Nephron progenitor cell (in vitro differentiated cells): ENCODE data around the gene CNN1.

ENCODE experiments used
- DNase-seq: peaks from one replicate; pipeline ENCODE4 v3.0.0; 2021
- H3K27ac Mint-ChIP-seq: 2 replicates; pipeline ENCODE4 v1.8.0; 2021; ENCODE audit warnings: mild to moderate bottlenecking, moderate library complexity, mixed read lengths
- H3K27me3 Mint-ChIP-seq: 2 replicates; pipeline ENCODE4 v1.8.0; 2021; ENCODE audit warnings: mild to moderate bottlenecking, low read depth, mixed read lengths; ENCODE audit not compliant: poor library complexity
- H3K36me3 Mint-ChIP-seq: 2 replicates; pipeline ENCODE4 v1.8.0; 2021; ENCODE audit warnings: low read depth, mixed read lengths
- H3K4me1 Mint-ChIP-seq: 2 replicates; pipeline ENCODE4 v1.8.0; 2021; ENCODE audit warnings: mixed read lengths
- H3K4me3 Mint-ChIP-seq: 2 replicates; pipeline ENCODE4 v1.8.0; 2021; ENCODE audit warnings: mild to moderate bottlenecking, moderate library complexity, mixed read lengths
- H3K9me3 Mint-ChIP-seq: 2 replicates; pipeline ENCODE4 v1.8.0; 2021; ENCODE audit warnings: mild to moderate bottlenecking, moderate library complexity, mixed read lengths
- TF ChIP-seq, protein P1 (sequence below): fragments of 200-600 bp; sonication (generic); IDR thresholded peaks from 2 replicates; pipeline ENCODE4 v1.5.0; 2021; ENCODE audit warnings: antibody characterized with exemption

CNN1 gene

DNA sequence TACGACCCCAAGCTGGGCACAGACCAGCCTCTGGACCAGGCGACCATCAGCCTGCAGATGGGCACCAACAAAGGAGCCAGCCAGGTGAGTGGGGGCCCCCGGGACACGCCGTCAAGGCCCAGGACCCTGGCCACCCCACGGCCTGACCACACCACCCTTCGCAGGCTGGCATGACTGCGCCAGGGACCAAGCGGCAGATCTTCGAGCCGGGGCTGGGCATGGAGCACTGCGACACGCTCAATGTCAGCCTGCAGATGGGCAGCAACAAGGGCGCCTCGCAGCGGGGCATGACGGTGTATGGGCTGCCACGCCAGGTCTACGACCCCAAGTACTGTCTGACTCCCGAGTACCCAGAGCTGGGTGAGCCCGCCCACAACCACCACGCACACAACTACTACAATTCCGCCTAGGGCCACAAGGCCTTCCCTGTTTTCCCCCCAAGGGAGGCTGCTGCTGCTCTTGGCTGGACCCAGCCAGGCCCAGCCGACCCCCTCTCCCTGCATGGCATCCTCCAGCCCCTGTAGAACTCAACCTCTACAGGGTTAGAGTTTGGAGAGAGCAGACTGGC lies 10.8 kb downstream of the CNN1 start:
- Mint-ChIP-seq H3K9me3 (no peaks in the 10 kb centered on the region), H3K27ac (no peak overlapping the region), H3K4me1 (peaks cover 17% of the 10 kb centered on the region), H3K27me3 (no peaks in the 10 kb centered on the region), H3K4me3 (no peak overlapping the region), H3K36me3 (peaks cover 6% of the 10 kb centered on the region)
- TF ChIP-seq, protein P1, sequence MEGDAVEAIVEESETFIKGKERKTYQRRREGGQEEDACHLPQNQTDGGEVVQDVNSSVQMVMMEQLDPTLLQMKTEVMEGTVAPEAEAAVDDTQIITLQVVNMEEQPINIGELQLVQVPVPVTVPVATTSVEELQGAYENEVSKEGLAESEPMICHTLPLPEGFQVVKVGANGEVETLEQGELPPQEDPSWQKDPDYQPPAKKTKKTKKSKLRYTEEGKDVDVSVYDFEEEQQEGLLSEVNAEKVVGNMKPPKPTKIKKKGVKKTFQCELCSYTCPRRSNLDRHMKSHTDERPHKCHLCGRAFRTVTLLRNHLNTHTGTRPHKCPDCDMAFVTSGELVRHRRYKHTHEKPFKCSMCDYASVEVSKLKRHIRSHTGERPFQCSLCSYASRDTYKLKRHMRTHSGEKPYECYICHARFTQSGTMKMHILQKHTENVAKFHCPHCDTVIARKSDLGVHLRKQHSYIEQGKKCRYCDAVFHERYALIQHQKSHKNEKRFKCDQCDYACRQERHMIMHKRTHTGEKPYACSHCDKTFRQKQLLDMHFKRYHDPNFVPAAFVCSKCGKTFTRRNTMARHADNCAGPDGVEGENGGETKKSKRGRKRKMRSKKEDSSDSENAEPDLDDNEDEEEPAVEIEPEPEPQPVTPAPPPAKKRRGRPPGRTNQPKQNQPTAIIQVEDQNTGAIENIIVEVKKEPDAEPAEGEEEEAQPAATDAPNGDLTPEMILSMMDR: no peak
- DNase-seq: no peak

DNA sequence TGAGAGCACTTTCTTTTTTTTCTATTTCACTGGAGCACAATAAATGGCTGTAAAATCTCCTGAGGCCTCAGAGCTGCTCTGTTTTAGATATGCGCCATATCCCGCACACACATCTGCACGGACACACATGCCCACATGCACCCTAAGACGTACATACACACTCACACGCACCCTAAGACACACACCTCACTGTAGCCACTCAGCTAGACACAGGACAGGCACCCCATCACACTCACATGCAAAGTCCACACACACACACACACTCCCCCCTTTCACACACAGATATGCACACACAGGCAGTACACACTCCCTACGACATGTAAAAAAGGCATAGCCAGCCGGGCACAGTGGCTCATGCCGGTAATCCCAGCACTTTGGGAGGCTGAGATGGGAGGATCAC lies 11.6 kb downstream of the CNN1 start:
- Mint-ChIP-seq H3K27ac (no peak overlapping the region), H3K9me3 (no peaks in the 10 kb centered on the region), H3K36me3 (peaks cover 6% of the 10 kb centered on the region), H3K4me3 (no peak overlapping the region), H3K4me1 (peaks cover 17% of the 10 kb centered on the region), H3K27me3 (no peaks in the 10 kb centered on the region)
- DNase-seq: no peak
- TF ChIP-seq, protein P1: no peak

DNA sequence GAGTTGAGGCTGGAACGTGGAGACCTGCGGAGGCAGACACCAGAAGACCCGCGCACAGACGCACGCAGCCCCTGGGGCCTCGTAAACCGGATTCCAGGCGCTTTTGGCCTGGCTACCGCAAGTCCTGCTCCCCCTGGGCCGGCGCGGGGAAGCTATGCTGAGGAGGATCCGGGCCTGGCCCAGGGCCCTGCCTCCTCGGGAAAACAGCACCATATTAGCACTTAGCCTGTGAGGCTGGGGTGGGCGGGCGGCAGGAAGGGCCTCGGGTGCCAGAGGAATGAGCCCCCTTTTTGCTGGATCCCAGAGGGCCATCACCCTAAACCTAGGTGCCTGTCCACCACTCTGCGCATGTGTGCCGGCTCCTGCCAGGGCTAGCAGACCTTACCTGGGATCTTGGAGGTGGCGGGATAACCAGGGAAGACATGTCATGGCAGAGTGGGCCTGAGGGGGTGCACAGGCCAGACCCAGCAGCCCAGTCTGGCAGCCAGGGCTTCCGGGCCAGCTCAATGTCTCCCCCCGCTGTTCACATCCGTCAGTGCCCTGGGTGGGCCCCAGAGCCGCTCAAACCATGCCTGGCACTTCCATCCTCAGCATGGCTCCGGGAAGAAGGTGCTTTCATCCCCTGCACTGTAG lies 13.1 kb downstream of the CNN1 start:
- peaks cover 7% of the 10 kb centered on the region for H3K27me3 Mint-ChIP-seq
- no peaks in the 10 kb centered on the region for H3K9me3 Mint-ChIP-seq
- TF ChIP-seq, protein P1: peak; percentile 30
- no peak overlapping the region for H3K27ac Mint-ChIP-seq
- H3K36me3 Mint-ChIP-seq: peaks cover 7% of the 10 kb centered on the region
- no peak overlapping the region for H3K4me3 Mint-ChIP-seq
- peak; percentile 52 for DNase-seq
- peaks cover 10% of the 10 kb centered on the region for H3K4me1 Mint-ChIP-seq

DNA sequence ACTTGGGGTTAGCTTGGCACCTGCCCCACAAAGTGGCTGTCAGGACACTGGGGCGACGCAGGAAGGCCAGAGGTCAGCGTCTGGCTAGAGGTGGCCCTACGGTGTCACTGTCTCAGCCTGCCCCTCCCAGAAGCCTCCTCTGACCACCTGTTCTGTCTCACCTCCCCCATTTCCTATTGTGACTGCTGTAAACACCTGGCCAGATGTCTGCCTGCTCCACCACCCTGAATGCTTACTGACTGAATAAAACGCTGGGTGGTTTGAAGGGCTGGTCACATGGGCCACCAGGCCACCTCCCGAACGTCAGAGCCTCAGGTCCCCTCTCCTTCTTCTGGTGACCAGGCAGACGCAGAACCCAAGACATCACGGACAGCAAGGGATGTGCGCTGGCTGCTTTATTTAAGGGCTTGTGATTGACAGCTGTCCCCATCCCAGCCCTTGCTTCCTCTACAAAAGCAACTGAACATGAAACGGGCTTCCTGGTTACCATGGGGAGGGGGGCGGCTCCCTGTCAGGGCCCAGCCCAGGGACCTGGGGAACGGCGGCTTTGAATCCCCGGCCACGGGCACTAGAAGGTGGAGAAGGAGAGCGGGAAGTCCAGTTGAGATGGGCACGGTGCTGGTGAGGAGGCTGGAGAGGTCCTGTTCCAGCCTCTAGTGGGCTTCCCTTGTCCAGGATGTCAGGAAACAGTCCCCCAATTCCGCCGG lies 14.2 kb downstream of the CNN1 start:
- H3K4me1 Mint-ChIP-seq: peaks cover 12% of the 10 kb centered on the region
- no peak overlapping the region for H3K4me3 Mint-ChIP-seq
- peaks cover 12% of the 10 kb centered on the region for H3K36me3 Mint-ChIP-seq
- DNase-seq: no peak
- TF ChIP-seq, protein P1: no peak
- no peaks in the 10 kb centered on the region for H3K9me3 Mint-ChIP-seq
- peaks cover 7% of the 10 kb centered on the region for H3K27me3 Mint-ChIP-seq
- no peak overlapping the region for H3K27ac Mint-ChIP-seq

DNA sequence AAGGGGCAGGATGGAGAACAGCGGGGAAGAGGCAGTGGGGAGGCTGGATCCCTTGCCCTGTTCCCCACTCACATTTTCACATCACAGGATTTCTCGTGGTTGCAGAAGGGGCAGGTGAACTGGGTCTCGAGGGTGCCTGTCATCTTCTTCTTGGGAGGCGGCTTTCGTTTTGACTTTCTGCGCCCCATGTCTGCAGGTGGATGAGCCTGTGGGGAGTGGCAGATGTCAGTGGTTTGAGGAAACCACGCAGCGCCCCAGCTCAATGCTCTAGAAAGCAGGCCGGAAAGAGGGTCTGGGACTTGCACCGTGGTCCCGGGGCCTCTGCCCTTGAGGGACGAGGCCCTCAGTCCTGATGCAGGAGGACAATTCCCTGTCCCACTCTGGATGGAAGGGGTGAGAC lies 15.5 kb downstream of the CNN1 start:
- Mint-ChIP-seq H3K27me3 (peaks cover 7% of the 10 kb centered on the region), H3K4me3 (no peak overlapping the region), H3K4me1 (peaks cover 22% of the 10 kb centered on the region), H3K36me3 (peaks cover 12% of the 10 kb centered on the region), H3K9me3 (no peaks in the 10 kb centered on the region), H3K27ac (no peak overlapping the region)
- TF ChIP-seq, protein P1: no peak
- DNase-seq: no peak
